Measurements from ENCODE around the gene CUX1. TPM values are rescaled to one million over a fixed set of nuclear protein-coding genes. Genes with fewer than 3 reads are reported as not detected.

CUX1 gene
- total and polyA plus RNA-seq, 2 of the 13 experiments (the other 11 are each of a cell fraction or from before 2014, with no cell fraction given) = 13.7 to 14.9 TPM

- Histone ChIP-seq H3K27me3 (ENCODE audit: control insufficient read depth in 1 of 2, insufficient read depth in 2 of 2, low read length in 2 of 2) (no peaks in the 10 kb centered on the region), H3K9ac (ENCODE audit: insufficient read depth, low read depth, low read length) (no peak overlapping the region), H3K27ac (ENCODE audit: extremely low read length, insufficient read depth, low read length) (no peak overlapping the region), H3K79me2 (ENCODE audit: insufficient read depth, low read length) (peaks cover 22% of the 10 kb centered on the region), H3K9me3 (ENCODE audit: low read length) (no peaks in the 10 kb centered on the region), H3K4me3 (replicated peaks in 1 of 3; ENCODE audit: insufficient read depth in 1 of 3, low read depth in 2 of 3, low read length in 3 of 3) (no peak overlapping the region), H3K36me3 (replicated peaks in 1 of 2; ENCODE audit: control insufficient read depth in 1 of 2, insufficient read depth in 2 of 2, low read length in 2 of 2) (peaks cover 1 to 10% of the 10 kb centered on the region in 2 experiments; a peak in 3 of 5 replicates), H3K4me2 (ENCODE audit: low read depth, low read length) (no peak overlapping the region), H2AFZ (ENCODE audit: low read length) (no peak overlapping the region), H4K20me1 (ENCODE audit: insufficient read depth, low read length) (no peaks in the 10 kb centered on the region), H3K4me1 (ENCODE audit: insufficient read depth, low read length) (no peaks in the 10 kb centered on the region)
- no TSS peak for BruUV-seq (replicated peaks)
- intact Hi-C loops (cut with micrococcal nuclease; ENCODE audit: unreplicated experiment) = no loop called here
- TF ChIP-seq FOXO4 (CRISPR knock-in tag; conservative IDR thresholded peaks at IDR 0.05) (no peak), POGK (CRISPR knock-in tag; conservative IDR thresholded peaks at IDR 0.05) (no peak), REPIN1 (CRISPR knock-in tag; IDR thresholded peaks at IDR 0.05; ENCODE audit: borderline replicate concordance, low read depth) (no peak), ZNF766 (CRISPR knock-in tag; IDR thresholded peaks at IDR 0.05; ENCODE audit: borderline replicate concordance) (no peak), ZNF710 (CRISPR knock-in tag; IDR thresholded peaks at IDR 0.05; ENCODE audit: borderline replicate concordance) (no peak)
- DNase-seq (ENCODE audit: low spot score) (no peak), FAIRE-seq (no peak), ATAC-seq (no peak)
- CTCF ChIA-PET (ENCODE audit: low intra/inter-chr PET ratio, low total read pairs) = no interaction called here
- POLR2A ChIA-PET = no interaction called here
- WGBS (ENCODE audit: low lambda C conversion rate) = 93% methylated on average over 3 of the region's 3 CpGs
- in situ Hi-C loops (cut with HindIII; ENCODE audit: extremely low pct_ligation_motif_present, low pct_unique_long_range_greater_than_20kb) = no loop called here
These were observed 108.8 kb downstream of the CUX1 start for GRCh38 chr7:101926265-101926664.
